Activated CD4-positive, alpha-beta T cell treated with anti-CD3 and anti-CD28 coated beads, Interleukin-2, amount 10 ng/mL, durations not matched to agents 24 days and 14 days (primary cell): ENCODE results near the gene LARP1B. TPM values are rescaled to one million over a fixed set of nuclear protein-coding genes. Genes with fewer than 3 reads are reported as not detected.
"Not testable (repeated sequence)": the region's sequence is repeated elsewhere in the genome, so short reads cannot be mapped to it uniquely, and the experiment has no call there.

Experiments
- DNase-seq: peaks from one replicate; pipeline ENCODE4 v3.0.0; 2022
- H3K27ac Mint-ChIP-seq: one replicate; pipeline ENCODE4 v1.8.0; 2022; ENCODE audit warnings: mild to moderate bottlenecking, mixed read lengths
- H3K27me3 Mint-ChIP-seq: one replicate; pipeline ENCODE4 v1.8.0; 2022; ENCODE audit warnings: mixed read lengths
- H3K36me3 Mint-ChIP-seq: one replicate; pipeline ENCODE4 v1.8.0; 2022; ENCODE audit warnings: low read depth, mild to moderate bottlenecking, mixed read lengths
- H3K4me1 Mint-ChIP-seq: one replicate; pipeline ENCODE4 v1.8.0; 2021; ENCODE audit warnings: mixed read lengths
- H3K4me3 Mint-ChIP-seq: one replicate; pipeline ENCODE4 v1.8.0; 2022; ENCODE audit warnings: mild to moderate bottlenecking, moderate library complexity, mixed read lengths
- H3K9me3 Mint-ChIP-seq: one replicate; pipeline ENCODE4 v1.8.0; 2021; ENCODE audit warnings: mixed read lengths
- intact Hi-C: fragments of 100-400 bp; cut with micrococcal nuclease; formaldehyde crosslinking; loops from one replicate; pipeline ENCODE4 v1.15.1; 2023
- total RNA-seq: library from RNA; stranded (reverse); gene quantifications from 2 replicates; pipeline ENCODE4 v1.2.3, GENCODE V29; 2022

Gene LARP1B
- 31.1 and 32.6 TPM in 2 replicates for total RNA-seq

DNA sequence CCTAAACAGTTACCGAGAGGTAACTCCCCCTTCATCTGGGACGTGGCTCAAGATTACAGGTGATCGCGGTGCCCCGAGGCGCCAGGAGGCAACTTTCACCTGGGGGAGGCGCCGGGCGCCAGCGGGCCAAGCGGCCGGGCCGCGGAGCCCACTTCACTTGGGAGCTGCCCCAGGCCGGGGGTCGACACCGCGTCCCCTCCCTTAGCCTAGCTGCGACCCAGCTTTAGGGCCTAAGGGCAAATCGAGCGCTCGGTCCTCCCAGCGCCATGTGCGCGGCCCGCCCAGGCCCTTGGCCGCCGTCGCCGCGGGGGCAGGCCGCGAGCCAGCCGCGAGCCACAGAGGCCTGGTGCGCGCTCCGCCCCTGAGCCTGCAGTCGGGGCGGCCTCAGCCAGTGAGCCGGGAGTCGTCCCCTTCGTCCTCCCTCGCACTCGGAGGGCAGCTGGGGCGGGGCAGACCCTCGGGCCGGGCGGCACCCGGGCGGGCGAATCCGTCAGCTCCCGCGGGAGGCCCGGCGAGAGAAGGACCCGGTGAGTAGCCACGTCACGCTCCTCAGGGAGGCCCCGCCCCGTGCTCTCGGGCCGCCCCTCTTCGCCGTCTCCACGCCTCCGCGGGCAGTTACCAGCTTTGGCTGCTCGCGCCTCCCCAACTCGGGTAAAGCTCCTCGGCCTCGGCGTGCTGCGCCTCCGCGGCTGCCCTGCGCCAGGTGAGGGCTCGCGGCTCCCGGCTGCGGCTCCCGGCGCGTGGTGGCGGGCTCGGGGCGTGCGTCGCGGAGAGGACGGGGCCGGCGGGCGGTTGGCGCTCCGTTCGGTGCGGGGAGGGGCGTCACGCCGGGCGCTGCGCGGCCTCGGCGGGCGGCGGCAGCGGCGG is at the start of gene LARP1B:
LARP1B (plus strand) TSS at position 614 of the 867 bp plus-strand sequence. CDS start 13,640 bp downstream, outside the sequence.
- no peaks in the 10 kb centered on the region for H3K9me3 Mint-ChIP-seq
- intact Hi-C loops, result loop anchor here (1.0 to 10.0 kb wide), 6 partner anchors 96 to 1034 kb away; partner anchors contain the start of genes ABHD18, C4orf33, HSPA4L and MFSD8
- peak within 1 kb of the TSS; percentile 94 for H3K27ac Mint-ChIP-seq
- peaks cover 11% of the 10 kb centered on the region for H3K4me1 Mint-ChIP-seq
- H3K4me3 Mint-ChIP-seq, result peak within 1 kb of the TSS; percentile 90
- peaks cover 2% of the 10 kb centered on the region for H3K36me3 Mint-ChIP-seq
- peak; percentile 98 for DNase-seq
- peaks cover 3% of the 10 kb centered on the region for H3K27me3 Mint-ChIP-seq

DNA sequence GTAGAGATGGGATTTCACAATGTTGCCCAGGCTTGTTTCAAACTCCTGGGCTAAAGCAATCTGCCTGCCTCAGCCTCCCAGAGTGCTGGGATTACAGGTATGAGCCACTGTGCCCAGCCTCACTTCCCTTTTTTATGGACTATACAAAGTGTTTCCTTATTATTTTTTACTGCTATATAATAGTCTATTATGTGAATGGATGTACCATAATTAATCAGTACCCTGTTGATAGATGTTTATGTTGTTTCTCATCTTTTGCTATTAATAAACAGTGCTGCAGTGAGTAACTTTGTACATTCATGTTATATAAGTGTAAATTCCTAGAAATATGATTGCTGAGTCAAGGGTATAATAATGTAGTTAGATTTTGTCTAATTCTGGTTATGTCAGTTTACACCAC is 35.8 kb upstream of the LARP1B start:
- Mint-ChIP-seq H3K4me3 (no peak overlapping the region), H3K9me3 (no peaks in the 10 kb centered on the region), H3K27me3 (no peaks in the 10 kb centered on the region), H3K36me3 (peaks cover 34% of the 10 kb centered on the region), H3K27ac (no peak overlapping the region), H3K4me1 (peaks cover 1% of the 10 kb centered on the region)
- no peak for DNase-seq
- intact Hi-C loops, result no loop called here

DNA sequence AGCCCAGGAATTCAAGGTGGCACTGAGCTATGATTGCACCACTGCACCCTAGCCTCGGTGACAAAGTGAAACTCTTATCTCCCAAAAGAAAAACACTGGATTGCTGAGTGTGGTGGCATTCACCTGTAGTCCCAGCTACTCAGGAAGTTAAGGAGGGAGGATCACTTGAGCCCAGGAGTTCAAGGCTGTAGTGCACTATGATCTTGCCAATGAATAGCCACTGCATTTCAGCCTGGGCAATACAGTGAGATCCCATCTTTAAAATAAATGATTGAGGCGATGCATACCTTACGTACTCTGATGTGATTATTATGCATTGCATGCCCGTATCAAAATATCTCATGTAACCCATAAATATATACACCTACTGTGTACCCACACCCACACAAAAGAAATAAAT is 31.2 kb upstream of the LARP1B start:
- no peaks in the 10 kb centered on the region for H3K27me3 Mint-ChIP-seq
- no peak for DNase-seq
- no peak overlapping the region for H3K27ac Mint-ChIP-seq
- peaks cover 20% of the 10 kb centered on the region for H3K36me3 Mint-ChIP-seq
- H3K9me3 Mint-ChIP-seq, result no peaks in the 10 kb centered on the region
- no peaks in the 10 kb centered on the region for H3K4me1 Mint-ChIP-seq
- H3K4me3 Mint-ChIP-seq, result no peak overlapping the region
- intact Hi-C loops, result no loop called here

DNA sequence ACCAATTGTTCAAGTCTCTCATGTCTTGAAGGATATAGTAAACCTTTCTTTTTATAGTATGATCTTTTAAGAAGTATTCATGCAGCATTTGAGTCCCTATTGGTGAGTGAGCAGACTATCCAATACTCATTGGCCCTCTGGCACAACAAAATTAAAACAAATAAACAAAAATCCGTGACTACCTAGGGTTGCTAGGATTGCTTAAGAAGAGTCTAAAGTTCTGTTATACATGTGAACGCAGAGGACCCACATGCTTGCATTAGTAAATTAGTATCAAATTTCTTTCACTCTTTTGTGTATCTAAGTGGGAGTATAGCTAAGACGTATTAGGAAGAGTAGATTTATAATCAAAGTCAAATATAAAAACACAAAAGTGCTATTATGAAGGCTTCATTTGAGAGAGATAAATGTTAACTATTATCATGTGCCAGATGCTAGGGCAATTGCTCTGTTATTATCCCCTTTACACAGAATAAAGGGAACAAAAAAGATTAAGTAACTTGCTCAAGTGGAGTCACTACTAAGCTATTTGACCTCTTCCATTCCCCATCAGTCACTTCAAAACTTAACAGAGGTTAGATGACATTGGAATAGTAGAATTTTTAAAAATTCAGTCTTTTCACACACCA is 29.2 kb upstream of the LARP1B start:
- intact Hi-C loops, result no loop called here
- Mint-ChIP-seq H3K27me3 (no peaks in the 10 kb centered on the region), H3K9me3 (no peaks in the 10 kb centered on the region), H3K4me1 (no peaks in the 10 kb centered on the region), H3K4me3 (no peak overlapping the region), H3K36me3 (peaks cover 17% of the 10 kb centered on the region), H3K27ac (no peak overlapping the region)
- DNase-seq, result no peak

DNA sequence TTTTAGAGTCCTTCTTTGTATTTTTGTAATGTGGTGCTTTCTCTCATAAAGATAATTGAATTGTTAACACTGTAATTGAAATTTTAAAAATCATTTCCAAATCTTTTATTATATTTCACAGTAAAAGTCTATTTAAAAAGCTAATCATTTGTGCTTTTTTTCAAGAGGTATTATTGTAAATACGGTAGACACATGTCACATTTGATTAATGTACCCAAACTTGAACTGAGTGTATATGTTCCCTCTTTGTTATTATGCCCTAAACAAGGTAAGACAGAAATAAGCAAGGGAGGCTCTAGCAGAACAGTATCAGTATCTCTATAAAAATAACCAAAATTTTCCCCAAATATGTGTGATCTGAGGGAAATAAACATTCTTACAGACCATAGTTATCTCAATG is 21.5 kb upstream of the LARP1B start:
- H3K4me3 Mint-ChIP-seq, result no peak overlapping the region
- no peaks in the 10 kb centered on the region for H3K4me1 Mint-ChIP-seq
- no peaks in the 10 kb centered on the region for H3K36me3 Mint-ChIP-seq
- H3K27ac Mint-ChIP-seq, result no peak overlapping the region
- no peaks in the 10 kb centered on the region for H3K9me3 Mint-ChIP-seq
- intact Hi-C loops, result no loop called here
- no peak for DNase-seq
- H3K27me3 Mint-ChIP-seq, result no peaks in the 10 kb centered on the region

DNA sequence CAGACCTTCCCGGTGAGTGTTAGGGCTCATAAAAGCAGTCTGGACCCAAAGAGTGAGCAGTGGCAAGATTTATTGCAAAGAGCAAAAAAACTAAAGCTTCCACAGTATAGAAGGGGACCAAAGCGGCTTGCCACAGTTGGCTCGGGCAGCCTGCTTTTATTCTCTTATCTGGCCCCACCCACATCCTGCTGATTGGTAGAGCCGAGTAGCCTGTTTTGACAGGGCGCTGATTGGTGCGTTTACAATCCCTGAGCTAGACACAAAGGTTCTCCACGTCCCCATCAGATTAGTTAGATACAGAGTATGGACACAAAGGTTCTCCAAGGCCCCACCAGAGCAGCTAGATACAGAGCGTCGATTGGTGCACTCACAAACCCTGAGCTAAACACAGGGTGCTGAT is 14.1 kb upstream of the LARP1B start:
- H3K36me3 Mint-ChIP-seq, H3K9me3 Mint-ChIP-seq, intact Hi-C loops, DNase-seq, H3K4me1 Mint-ChIP-seq, H3K27ac Mint-ChIP-seq, H3K27me3 Mint-ChIP-seq, H3K4me3 Mint-ChIP-seq: not testable (repeated sequence)

DNA sequence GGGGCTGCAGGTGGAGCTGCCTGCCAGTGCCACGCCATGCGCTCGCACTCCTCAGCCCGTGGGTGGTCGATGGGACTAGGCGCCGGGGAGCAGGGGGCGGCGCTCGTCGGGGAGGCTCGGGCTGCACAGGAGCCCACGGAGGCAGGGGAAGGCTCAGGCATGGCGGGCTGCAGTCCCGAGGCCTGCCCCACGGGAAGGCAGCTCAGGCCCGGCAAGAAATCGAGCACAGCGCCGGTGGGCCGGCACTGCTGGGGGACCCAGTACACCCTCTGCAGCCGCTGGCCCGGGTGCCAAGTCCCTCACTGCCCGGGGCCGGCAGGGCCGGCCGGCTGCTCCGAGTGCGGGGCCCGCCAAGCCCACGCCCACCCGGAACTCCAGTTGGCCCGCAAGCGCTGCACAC is 13.6 kb upstream of the LARP1B start:
- H3K27ac Mint-ChIP-seq, H3K9me3 Mint-ChIP-seq, intact Hi-C loops, H3K4me3 Mint-ChIP-seq, H3K27me3 Mint-ChIP-seq, H3K4me1 Mint-ChIP-seq, H3K36me3 Mint-ChIP-seq, DNase-seq: not testable (repeated sequence)

DNA sequence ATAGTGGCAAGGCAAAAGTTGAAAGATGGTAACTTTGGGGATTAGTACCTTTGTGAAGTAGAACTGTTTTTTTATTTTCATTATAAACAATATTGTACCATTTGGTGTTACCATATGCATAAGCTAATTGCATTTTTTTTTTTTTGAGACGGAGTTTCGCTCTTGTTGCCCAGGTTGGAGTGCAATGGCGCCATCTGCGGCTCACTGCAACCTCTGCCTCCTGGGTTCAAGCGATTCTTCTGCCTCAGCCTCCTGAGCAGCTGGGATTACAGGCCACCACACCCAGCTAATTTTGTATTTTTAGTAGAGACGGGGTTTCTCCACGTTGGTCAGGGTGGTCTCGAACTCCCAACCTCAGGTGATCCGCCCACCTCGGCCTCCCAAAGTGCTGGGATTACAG is 9.9 kb upstream of the LARP1B start:
- not testable (repeated sequence) for H3K36me3 Mint-ChIP-seq, H3K27ac Mint-ChIP-seq, H3K27me3 Mint-ChIP-seq, H3K4me1 Mint-ChIP-seq, H3K4me3 Mint-ChIP-seq, H3K9me3 Mint-ChIP-seq
- DNase-seq, result peak; percentile 70
- intact Hi-C loops, result loop anchor here (5.0 kb wide), 1 partner anchor 444 kb away; no protein-coding TSS in a partner anchor

DNA sequence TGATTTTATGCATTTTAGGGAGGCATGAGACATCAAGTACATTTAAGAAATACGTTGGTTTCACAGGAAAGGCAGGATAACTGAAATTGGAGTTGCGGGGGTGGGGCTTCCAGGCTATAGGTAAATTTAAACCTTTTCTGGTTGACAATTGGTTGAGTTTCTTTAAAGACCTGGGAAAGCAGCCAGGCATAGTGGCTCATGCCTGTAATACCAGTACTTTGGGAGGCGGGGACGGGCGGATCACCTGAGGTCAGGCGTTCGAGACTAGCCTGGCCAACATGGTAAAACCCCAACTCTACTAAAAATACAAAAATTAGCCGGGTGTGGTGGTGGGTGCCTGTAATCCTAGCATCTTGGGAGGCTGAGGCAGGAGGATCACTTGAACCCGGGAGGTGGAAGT is 6.2 kb upstream of the LARP1B start:
- H3K27me3 Mint-ChIP-seq, H3K36me3 Mint-ChIP-seq, H3K27ac Mint-ChIP-seq, DNase-seq, H3K4me1 Mint-ChIP-seq, H3K4me3 Mint-ChIP-seq, H3K9me3 Mint-ChIP-seq: not testable (repeated sequence)
- intact Hi-C loops, result loop anchor here (5.0 kb wide), 1 partner anchor 448 kb away; no protein-coding TSS in a partner anchor

DNA sequence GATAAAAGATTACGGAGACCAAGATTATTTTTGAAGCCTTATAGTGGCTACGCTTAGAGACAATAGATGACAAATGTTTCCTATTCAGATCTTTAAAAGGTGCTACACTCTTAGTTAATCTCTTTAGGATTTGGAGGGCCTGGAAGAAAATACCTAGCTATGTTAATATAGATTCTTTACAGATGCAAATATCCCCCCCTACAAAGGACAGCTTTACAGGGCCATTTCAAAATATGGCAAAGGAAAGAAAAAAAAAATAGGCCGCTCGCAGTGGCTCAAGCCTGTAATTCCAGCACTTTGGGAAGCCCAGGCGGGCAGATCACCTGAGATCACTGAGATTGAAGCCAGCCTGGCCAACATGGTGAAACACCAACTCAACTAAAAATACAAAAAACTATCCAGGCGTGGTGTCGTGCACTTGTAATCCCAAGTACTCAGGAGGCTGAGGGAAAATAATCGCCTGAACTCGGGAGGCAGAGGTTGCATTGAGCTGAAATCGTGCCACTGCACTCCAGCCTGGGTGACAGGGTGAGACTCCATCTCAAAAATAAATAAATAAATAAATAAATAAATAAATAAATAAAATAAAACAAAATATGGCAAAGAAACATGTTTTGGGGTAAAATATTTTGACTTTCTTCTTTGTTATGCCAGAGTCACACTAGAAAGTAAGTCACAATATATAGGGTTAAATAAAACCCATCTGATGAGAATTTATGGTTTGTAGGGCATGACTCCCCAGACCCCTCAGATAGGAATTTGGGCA is 5.5 kb upstream of the LARP1B start:
- H3K27ac Mint-ChIP-seq, H3K4me3 Mint-ChIP-seq, H3K9me3 Mint-ChIP-seq, intact Hi-C loops, H3K36me3 Mint-ChIP-seq, H3K4me1 Mint-ChIP-seq, H3K27me3 Mint-ChIP-seq, DNase-seq: not testable (repeated sequence)

DNA sequence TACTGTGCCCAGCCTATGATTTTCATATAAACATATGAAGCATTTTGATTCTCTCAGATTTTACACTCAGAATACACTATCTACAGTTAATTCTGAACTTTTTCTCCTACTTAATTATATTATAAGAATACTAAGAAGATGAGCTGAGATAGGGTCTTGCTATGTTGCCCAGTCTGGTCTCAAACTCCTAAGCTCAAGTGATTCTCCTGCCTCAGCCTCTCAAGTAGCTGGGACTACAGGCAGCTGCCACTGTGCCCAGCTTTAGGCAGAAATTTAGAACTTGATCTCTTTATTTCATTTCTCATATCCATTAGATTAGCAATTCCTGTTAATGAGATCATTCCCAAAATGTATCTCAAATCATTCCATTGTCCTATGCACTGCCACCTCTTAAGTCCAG is 4.7 kb upstream of the LARP1B start:
- DNase-seq, result no peak
- Mint-ChIP-seq H3K27me3 (peaks cover 3% of the 10 kb centered on the region), H3K4me1 (peaks cover 2% of the 10 kb centered on the region), H3K36me3 (no peaks in the 10 kb centered on the region), H3K9me3 (no peaks in the 10 kb centered on the region), H3K27ac (no peak overlapping the region), H3K4me3 (no peak overlapping the region)
- intact Hi-C loops, result no loop called here

DNA sequence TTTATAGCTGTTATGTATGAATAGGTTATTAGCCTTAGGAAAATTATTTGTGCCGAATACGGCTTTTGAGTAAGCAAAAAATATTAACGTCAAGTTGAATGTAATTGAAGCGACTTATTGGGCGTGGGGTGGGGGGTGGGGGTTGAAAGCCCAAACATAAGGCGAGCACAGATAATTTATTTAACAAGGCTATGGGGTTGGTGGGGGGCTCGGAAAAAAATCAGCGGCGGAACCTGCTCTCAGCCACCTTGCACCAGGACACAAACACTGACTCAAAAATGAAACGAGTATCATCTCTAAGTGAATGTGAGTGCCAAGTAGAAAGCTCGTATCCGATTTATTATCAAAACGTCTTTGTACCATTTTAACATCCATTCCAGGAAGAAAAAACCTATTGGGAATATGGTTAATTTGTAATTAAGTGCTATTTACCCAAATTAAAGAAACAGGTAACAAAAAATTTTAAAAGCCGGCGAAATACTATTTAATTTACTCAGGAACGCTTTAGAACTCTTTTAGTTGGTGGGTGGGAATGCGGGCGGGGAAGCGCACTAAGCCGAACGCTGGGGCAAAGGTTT is 902 bp upstream of the LARP1B start:
- H3K4me1 Mint-ChIP-seq, result peaks cover 10% of the 10 kb centered on the region
- H3K27ac Mint-ChIP-seq, result peak overlapping the region; percentile 94
- H3K27me3 Mint-ChIP-seq, result peaks cover 3% of the 10 kb centered on the region
- H3K9me3 Mint-ChIP-seq, result no peaks in the 10 kb centered on the region
- H3K4me3 Mint-ChIP-seq, result peak overlapping the region; percentile 86
- intact Hi-C loops, result loop anchor here (2.0 to 10.0 kb wide), 3 partner anchors 277 to 1035 kb away; partner anchors contain the start of genes C4orf33, HSPA4L and SCLT1
- H3K36me3 Mint-ChIP-seq, result peaks cover 2% of the 10 kb centered on the region
- no peak for DNase-seq
